NK-92 (cell line): Measurements from ENCODE around the gene GTF2F2.
"Not testable (repeated sequence)": the region's sequence is repeated elsewhere in the genome, so short reads cannot be mapped to it uniquely, and the experiment has no call there.

Experiments
- DNase-seq: peaks from one replicate; lab custom pipeline; 2025; ENCODE audit not compliant: unreplicated experiment; lab: John Stamatoyannopoulos, UW

Gene GTF2F2

DNA sequence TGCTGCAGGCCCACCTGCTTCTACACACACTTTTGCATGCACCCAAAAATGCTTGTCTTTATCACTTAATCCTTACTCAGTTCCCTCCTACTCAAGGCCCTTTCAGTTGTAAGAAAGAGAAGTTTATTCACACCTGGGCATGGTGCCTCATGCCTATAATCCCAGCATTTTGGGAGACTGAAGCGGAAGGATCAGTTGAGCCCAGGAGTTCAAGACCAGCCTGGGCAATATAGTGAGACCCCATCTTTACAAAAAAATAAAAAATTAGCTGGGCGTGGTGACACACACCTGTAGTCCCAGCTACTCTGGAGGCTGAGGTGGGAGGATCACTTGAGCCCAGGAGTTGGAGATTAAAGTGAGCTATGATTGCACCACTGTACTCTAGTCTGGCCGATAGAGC is 178.2 kb downstream of the GTF2F2 start:
- not testable (repeated sequence) for DNase-seq

DNA sequence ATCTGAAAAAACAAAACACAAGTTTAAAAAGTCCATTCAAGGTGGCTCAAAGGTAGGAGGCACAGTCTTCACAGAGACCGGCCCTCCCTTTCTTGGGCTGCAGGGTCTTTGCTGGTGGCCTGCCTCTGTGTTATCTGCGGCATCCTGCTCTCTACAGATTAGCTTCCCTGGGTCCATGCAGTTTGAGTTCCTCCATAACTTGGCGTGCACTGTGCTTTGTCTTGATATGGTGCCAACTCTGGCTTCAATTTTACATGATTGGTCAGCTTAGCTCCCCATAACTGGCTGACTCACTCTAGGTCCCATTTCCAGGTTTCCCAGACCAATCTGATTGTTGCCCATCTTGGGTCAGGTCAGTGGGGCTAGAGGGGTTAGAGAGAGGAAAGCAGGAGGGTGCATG is 178.9 kb downstream of the GTF2F2 start:
- no peak for DNase-seq

DNA sequence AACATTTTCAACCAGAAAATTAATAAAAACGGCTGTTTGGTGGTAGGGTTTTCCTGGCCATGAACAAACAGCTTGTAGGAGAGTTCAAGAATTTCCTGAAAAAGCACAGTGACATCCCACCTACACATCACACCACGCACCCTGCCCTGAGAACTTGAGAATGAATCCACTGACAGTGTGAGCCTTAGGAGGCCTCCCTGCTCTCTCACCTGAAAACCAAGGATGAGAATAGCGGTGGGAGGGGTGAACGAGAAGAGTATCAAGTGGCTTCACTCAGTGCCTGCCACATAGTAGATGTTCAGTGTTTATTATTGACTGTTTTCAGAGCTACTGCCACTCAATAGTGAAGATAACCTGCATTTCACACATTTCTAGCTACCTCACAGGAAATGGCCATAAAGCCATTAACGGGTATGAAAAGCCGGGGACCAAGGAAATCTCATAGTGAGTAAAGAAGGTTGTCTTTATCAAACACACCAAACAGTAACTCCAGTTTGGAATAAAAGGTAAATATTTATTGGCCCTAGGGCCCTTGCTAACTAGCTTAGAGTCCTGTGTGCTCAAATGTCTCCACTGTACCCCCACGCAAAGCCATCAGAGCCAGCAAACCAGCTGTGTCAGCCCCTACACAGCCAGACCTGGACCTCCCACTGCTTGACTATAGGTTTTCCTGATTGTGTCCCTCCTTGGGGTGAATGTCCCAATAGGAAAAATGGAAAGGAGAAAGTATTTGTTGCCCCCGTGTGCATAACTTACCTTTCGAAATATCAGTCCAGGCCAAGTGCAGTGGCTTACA is 180.1 kb downstream of the GTF2F2 start:
- no peak for DNase-seq

DNA sequence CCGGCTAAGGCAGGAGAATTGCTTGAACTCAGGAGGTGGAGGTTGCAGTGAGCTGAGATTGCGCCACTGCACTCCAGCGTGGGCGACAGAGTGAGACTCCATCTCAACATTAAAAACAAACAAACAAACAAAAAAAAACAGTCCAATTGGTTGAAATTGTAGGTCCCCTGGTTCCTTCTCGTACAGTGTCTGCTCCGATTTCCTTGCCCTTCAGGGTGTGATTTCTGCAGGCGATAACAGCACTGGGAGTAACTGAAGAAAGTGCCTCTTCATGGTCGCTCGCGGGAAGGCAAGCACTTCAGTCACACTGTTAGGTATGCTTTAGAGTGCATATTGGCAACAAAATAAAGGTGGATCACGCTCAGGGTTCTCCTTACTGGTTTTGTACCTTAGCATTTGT is 181.0 kb downstream of the GTF2F2 start:
- no peak for DNase-seq

DNA sequence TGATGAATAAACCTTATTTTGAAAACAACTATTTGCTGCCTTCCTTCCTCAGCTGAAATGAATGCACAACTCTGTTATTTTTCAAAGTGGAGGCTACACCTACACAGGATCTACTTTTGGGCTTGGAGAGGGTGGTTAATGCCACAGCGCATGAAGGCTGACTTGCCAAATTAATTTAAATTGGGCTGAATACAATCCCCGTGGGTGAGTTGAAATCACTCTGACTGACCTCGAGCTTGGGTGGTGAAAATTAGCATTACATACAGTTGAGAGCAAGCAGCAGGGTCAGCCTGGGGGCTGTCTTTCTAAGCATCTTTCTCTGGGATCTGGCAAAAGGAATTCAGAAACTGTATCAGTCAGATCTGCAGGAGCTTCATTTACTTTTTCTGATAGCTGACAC is 182.2 kb downstream of the GTF2F2 start:
- DNase-seq, result no peak

DNA sequence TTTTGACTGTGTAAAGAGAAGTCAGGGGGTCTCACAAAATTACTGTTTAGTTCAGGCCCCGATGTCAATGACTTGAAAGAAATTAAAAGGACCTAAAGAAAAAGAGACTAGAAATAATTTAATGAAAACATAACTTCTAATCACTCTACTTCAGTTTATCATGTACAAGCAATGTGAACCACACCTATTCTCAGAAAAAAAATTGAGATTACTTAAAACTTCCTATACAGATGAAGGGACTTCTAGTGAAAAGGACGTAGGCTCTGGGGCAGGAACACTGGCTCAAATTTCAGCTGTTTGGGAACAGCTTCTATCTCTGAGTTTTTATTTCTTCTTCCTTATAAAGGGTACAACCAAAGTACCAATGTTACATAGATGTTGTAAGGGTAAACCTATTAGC is 182.7 kb downstream of the GTF2F2 start:
- no peak for DNase-seq

DNA sequence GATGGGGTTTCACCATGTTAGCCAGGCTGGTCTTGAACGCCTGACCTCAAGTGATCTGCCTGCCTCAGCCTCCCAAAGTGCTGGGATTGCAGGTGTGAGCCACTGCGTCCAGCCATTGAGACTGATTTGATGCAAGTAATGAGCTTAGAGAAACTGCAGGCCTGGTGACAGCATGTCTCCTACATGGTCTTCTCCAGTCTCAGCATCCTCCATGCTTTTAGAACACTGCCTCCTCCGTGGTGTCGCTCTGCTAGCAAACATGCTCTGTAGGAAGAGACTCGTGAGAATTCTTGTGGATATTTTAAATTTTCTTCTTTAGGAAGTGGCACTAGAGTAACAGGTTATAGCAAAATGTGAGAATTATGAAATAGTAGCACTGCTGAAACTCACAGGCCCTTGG is 183.6 kb downstream of the GTF2F2 start:
- DNase-seq, result no peak

DNA sequence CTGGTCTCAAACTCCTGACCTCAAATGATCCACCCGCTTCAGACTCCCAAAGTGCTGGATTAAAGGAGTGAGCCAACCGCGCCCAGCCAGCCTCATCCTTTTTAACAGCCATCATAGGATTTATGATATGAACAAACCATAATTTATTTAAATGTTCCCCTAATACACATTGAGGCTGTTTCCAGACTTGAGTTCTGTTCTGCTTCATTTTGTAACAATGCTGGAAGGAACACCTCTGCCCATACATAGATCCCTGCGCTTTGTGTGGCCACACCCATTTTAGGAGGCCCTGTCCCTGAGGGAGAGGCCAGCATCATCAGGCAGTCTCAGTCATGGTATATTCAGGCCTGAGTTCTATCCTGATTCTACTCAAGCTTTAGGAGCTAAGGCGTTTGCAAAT is 184.8 kb downstream of the GTF2F2 start:
- no peak for DNase-seq

DNA sequence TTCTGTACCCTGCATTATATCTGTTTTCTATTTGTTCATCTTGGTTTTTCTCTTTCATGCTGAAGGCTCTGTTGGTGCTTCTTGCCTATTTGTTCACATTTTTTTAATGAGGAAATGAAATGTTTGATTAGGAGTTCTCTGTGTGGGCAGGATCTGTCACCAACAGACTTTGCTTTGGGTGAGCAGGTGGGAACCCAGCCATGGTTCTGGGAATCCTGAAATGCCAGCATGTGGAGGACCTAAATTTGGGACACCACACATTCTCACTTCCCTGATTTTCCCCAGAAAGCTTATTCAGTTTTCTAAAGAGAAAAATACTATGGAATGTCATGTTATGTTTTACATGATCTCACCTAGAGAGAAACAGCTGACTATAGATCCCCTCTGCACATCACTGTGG is 186.7 kb downstream of the GTF2F2 start:
- no peak for DNase-seq

DNA sequence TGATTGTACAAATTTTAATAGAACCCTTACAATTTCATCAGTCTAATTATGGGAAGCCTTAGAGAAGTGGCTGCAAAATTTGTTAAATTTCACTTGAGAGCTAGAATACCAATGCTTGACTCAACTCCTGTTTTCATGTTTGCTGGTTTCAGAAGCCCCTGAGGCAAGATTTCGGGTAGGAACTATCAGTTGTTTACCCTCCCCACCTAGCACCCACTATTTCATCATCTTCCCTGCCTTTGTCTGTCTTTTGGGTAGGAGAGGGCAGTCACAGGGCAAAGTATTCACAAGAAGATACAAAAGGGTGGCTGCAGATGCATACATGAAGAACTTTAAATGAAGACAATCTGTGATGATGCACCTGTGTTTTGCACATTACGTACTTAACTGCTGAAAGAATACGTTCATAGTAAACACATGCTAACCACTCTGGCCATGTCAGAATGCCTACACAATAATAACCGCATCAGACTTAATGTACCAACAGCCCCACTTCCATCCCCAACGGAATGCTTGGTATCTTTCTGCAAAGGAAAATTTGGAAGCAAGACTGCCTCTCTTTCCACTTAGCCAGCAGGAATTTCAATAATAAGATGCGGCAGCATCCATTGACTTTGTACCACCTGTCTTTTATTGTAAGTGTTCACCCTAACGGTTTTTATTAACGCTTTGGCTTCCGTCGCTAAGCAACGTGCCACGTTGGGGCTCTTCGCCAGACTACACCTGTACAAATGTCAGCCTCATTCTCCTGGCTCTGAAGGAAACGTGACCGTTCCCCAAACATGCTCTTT is 190.2 kb downstream of the GTF2F2 start:
- no peak for DNase-seq

DNA sequence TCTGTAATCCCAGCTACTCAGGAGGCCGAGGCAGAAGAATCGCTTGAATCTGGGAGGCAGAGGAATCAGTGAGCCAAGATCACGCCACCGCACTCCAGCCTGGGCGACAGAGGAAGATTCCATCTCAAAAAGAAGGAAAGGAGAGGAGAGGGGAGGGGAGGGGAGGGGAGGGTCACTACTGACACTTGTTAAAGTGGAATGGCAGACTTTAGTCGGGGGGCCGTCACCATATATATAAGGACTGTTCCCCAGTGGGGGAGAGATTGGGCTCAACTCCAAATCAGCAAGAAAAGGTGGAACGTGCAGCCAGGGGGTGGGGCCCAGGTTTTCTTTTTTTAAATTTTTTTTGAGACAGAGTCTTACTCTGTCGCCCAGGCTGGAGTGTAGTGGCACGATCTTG is 194.5 kb downstream of the GTF2F2 start:
- DNase-seq, result no peak

DNA sequence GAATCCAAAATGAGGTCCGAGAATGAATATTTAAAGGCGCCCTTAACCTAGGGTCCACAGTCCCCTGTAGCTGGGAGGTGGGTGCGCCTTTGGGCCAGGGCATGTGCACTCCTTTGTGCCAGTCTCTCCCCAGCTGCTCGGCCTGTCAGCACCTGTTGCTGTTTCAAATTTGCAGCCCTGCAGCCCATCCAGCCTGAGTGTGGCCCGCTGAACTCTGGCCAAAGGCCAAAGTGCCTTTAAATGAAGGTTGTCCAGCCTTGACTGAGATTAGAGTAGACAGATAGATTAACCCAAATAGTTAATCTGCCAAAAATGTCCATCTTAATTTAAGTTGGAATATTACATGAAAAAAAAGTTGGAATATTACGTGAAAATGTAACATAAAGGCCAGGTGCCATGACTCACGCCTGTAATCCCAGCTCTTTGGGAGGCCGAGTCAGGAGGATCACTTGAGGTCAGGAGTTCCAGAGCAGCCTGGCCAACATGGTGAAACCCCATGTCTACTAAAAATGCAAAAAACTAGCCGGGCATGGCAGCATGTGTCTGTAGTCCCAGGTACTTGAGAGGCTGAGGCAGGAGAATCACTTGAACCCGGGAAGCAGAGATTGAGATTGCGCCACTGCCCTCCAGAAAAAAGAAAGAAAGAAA is 195.3 kb downstream of the GTF2F2 start:
- no peak for DNase-seq

DNA sequence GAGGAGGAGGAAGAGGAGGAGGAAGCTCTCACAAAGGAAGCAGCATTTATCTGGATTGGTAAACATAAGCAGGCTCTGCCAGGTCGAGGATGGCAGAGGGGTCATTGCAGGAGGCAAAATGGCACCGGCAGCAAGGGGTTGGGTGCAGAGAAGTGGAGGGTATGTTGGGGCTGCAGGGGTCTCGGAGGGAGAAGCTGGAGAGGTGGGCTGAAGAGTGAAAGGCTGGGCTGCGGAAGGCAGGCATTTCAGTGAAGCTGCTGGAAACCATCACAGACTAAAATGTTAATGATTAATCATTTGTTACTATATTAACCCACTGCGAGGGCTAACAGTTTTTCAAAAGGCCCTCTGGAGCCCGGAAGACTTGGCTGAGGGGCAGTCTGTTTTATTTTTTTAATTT is 196.0 kb downstream of the GTF2F2 start:
- DNase-seq, result no peak

DNA sequence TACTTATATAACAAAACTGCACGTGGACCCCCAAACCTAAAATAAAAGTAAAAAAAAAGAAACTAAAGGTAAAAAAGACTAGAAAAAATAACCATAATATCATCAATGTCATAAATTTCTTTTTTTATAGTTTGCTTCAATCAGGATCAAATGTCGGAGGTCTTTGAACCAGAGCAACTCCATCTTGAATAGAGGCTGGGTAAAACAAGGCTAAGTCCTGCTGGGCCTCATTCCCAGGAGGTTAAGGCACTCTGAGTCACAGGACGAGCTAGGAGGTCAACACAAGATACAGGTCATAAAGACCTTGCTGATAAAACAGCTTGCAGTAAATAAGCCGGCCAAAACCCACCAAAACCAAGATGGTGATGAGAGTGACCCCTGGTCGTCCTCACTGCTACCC is 196.7 kb downstream of the GTF2F2 start:
- no peak for DNase-seq

DNA sequence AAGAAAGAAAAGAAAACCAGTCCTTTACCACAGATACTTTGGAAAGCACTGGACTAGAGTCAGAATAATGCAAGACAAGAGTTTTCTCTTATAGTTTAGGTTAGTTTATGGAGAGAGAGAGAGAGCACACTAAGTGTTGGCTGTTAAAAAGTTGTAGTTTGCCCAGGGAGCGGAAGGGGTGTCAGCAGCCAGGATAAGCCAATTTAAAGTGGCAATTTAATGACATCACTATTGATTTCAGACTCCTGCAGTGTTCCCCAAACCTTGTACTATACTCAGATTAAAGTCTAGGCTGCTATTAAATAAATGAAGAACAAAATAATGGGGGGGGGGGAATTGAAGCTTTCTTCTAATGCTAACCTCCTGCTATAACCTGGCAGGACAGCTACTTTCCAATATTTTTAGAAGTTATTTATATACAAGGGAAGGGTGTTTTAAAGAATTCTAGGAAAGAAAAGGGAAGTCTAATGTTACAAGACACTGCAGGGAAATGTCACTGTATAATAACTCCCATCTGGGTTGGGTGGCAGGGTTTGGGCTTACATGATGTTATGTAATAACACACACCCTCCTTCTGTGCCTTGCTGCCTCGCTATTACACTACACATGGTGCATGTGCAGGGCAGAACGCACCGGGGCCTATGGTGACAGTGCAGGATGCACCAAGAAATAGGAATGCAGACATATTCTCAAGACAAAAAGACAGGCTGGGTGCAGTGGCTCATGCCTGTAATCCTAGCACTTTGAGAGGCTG is 200.7 kb downstream of the GTF2F2 start:
- DNase-seq, result no peak

DNA sequence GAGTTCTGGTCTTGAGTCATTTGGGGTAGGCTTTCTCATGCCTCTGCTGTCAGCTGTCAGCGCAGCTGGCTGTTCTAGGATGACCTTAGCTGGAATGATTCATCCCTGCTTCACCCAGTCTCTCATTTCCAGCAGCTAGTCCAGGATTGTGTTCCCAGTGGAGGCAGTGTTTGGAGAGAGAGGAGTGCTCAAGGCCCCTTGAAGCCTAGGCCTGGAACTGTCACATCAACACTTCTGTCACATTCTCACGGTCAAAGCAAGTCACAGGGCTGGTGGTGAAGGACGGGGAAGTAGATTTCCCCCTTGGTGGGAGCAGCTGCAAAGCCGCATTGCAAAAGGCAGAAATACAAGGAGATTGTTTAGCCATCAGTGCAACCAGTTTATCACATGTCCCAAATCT is 205.5 kb downstream of the GTF2F2 start:
- DNase-seq, result no peak

DNA sequence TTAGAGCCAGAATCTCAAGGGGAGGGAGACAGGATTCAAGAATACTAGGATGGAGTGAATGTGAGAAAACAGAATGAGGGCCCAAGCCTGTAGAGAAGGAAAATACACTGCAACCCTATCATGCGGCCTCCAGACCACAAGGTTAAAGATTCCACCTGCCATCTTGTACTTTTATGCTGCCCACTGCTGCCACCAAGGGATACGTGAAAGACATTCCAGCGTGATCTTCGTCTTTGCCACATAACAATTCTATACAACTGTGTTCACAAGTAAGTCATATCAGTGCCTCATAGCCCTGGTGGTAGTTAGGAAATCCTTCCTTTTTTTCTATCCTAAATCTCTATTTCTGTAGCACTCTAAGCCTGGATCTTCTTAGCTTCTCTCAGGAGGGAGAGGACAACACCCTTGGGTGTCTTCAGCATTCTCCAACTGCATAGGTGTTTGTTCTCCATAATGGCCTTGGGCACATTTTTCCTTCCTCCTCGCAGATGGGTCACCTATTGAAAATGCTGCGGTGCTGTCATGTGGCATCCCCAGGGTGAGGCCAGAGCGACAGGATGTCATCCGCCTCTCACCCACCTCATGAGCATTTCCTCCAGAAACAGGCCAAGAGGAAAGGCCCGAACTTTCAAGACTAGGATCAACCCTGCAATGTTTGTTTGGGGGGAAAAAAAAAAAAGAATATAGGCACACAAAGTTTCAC is 207.1 kb downstream of the GTF2F2 start:
- no peak for DNase-seq

DNA sequence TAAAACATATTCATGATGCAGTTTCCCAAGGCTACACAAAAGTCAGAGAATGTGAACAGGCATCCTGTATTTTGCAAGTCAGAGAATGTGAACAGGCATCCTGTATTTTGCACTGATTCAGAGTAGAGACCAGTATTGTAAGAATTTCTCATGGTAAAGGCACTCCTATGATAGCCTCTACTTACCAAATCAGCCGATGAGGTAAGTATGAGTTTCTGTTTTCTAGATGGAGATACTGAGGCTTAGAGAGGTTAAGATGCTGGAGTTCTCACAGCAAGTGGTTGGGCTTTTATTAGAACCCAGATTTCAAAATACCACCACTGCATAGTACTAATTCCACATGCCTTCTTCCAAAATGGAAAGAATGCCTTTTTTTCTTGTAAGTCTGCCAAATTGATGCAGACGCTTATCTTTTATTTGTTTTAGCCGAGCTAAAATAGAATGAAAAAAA is 208.4 kb downstream of the GTF2F2 start:
- no peak for DNase-seq

DNA sequence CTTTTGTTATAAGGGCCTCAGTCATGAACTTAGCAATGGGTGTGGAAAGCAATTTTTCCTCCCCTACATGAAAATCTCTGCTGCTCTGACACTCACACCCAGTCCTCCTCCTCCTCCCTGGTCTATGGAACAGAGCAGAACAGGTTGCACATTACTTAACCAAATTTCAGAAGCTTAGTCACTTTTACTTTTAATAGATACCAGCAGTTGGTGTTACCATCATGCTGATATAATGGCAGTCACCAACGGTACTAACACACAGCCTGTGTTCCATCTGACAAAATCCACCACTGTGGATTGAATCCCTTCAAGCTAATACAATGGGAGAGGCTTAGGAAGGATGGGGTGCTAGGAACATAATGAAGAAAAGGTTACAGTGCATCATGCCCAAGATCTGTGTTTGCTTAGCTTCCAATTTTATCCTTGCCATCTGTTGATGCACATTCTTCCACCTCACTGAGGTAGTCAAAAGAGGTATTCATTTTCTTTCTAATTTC is 210.9 kb downstream of the GTF2F2 start:
- no peak for DNase-seq

DNA sequence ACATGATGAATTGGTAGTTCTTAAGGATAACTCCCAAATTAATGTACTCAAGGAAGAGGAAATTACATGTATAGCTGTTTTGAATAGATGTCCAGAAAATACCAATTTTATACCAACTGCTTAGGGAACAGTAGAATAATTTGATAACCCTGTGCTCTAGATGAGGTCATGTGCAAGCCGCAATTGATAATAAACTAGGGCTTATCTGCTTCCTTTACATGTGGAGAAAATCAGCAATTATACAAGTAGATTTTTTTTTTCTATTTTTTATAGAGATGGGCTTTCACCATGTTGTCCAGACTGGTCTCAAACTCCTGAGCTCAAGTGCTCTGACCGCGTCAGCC is 211.4 kb downstream of the GTF2F2 start:
- DNase-seq, result no peak
